Measurements from ENCODE around the gene FBXO45.

- TF ChIP-seq CTCF (IDR thresholded peaks at IDR 0.05; ENCODE audit: borderline replicate concordance, extremely low read depth, low read length, poor library complexity, severe bottlenecking) = no peak
- no peak for TF ChIP-seq EZH2 (IDR thresholded peaks at IDR 0.05; ENCODE audit: borderline replicate concordance, low read depth, low read length, severe bottlenecking)
Measured at GRCh38 chr3:196627918-196628231, 59.4 kb downstream of the FBXO45 start.
